ENCODE results near the gene TAF11L6. TPM values are rescaled to one million over a fixed set of nuclear protein-coding genes. Genes with fewer than 3 reads are reported as not detected.
"Not testable (repeated sequence)": the region's sequence is repeated elsewhere in the genome, so short reads cannot be mapped to it uniquely, and the experiment has no call there.

The TAF11L6 gene
- polyA plus RNA-seq (2014; cell fraction: cytosol; rRNA removed), result not detected in 2 replicates
- not detected in 2 replicates for polyA plus RNA-seq (2014; cell fraction: nucleus; rRNA removed)

- not testable (repeated sequence) for DNase-seq (ENCODE audit: low spot score)
Measured at GRCh38 chr5:17528369-17528768, at the start of gene TAF11L6. Gene TAF11L6 (plus strand): TSS chr5:17528669.

DNA sequence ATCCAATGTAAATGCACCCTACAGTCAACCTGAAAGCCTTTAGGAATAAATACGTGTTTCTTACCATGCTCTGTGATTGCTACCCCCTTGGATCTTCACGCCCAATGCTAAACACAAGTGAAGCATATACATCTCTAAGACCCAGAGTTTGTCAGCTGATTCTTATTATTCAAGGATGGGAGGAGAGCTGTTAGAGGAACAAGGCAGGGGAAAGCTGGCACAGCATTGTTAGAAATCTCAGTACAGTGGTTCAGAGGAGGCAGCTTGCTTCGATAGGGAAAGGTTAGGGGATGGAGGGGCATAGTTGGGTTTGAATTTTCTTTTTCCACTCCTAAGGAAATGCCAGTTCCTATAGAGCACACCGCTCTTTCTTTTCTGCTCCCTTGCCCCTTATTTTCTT lies 47.1 kb upstream of the TAF11L6 start:
- no peak for DNase-seq (ENCODE audit: low spot score)

- DNase-seq (ENCODE audit: low spot score), result peak; percentile 74
Measured at GRCh38 chr5:17482790-17483189, 45.7 kb upstream of the TAF11L6 start.

DNA sequence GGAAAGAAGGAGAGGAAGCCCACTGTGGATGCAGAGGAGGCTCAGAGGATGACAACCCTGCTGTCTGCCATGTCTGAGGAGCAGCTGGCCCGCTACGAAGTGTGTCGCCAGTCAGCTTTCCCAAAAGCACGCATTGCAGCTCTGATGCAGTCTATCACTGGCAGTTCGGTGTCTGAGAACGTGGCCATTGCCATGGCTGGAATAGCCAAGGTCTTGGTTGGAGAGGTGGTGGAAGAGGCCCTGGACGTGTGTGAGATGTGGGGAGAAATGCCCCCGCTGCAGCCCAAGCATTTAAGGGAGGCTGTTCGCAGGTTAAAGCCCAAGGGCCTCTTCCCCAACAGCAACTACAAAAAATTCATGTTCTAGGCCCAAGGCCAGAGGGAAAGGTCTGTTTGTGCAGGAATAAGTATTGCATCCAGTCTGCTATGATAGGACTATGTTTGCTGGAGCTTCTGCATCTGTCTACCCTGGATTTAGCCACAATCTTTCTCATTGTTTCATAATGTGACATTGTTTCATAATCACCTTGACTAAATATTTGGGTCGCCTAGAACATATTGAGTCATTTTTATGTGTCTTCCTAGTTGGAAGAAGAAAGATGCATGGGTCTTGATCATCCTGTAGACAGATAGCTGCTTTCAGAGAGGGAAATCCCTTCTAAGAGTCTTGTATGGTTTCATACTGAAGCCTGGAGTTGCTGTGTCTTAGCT lies 41.9 kb upstream of the TAF11L6 start:
- DNase-seq (ENCODE audit: low spot score), result not testable (repeated sequence)

- DNase-seq (ENCODE audit: low spot score), result no peak
Measured at GRCh38 chr5:17487174-17487512, 41.3 kb upstream of the TAF11L6 start.

DNA sequence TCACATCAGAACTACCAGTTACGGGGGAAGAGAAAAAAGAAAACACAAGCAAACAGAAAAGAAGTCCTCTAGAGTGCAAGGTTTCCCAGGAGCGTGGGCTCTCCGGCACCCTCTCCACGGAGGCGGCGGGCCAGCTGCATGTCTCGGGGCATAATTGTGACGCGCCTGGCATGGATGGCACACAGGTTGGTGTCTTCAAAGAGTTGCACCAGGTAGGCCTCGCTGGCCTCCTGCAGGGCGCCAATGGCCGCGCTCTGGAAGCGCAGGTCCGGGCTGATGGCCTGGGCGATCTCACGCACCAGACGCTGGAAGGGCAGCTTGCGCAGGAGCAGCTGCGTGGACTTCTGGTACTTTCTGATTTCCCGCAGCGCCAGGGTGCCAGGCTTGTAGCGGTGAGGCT lies 37.2 kb upstream of the TAF11L6 start:
- not testable (repeated sequence) for DNase-seq (ENCODE audit: low spot score)

GRCh38 chr5:17492770-17493169 lies 35.7 kb upstream of the TAF11L6 start:
- DNase-seq (ENCODE audit: low spot score), result no peak

DNA sequence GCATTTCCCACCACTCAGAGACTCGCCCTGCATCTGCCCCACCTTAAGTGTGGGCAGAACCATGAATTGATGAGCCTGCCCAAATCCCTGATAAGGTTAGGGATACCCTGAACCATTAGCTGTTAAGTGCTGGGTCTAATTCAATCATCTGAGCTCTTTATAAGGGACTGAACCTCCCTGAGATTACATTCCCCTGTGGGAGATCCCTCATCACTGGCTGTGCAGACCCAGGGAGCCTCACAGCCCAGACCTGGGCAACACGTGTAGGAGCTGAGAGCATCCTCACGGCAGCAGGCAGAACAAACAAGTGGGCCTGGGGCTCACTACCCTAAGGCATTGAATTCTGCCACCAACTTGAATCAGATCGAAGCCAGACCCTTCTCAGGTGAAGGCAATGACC lies 31.0 kb upstream of the TAF11L6 start:
- peak; percentile 87 for DNase-seq (ENCODE audit: low spot score)

DNA sequence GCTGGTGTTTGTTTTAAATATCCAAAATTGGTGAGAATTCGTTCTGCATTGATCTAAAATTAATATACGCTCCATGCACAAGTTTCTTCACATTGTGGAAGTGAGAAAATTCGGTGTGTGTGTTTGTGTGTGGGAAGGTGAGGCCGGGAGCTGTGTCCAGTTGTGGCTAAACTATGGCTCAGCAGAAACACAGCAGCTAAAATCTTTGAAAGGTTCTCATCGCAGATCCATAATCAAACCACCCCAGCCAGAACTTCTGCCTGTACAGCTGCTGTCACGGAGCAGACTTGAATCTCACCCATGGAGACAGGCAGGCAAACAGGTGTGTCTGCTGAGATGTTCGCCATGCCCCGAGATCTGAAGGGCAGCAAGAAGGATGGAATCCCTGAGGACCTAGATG lies 30.5 kb upstream of the TAF11L6 start, which contains the start of gene TAF11L2:
TSS of gene TAF11L2 (plus strand) at position 301 of the 400 bp plus-strand sequence.
- not testable (repeated sequence) for DNase-seq (ENCODE audit: low spot score)

GRCh38 chr5:17511775-17512325 lies 16.6 kb upstream of the TAF11L6 start:
- DNase-seq (ENCODE audit: low spot score), result no peak

- DNase-seq (ENCODE audit: low spot score), result not testable (repeated sequence)
Measured at GRCh38 chr5:17517526-17517925, 10.9 kb upstream of the TAF11L6 start.

- DNase-seq (ENCODE audit: low spot score), result not testable (repeated sequence)
Measured at GRCh38 chr5:17518067-17518466, 10.4 kb upstream of the TAF11L6 start, which contains the start of gene TAF11L3. Gene TAF11L3 (plus strand): TSS chr5:17518367.

- not testable (repeated sequence) for DNase-seq (ENCODE audit: low spot score)
Measured at GRCh38 chr5:17519508-17519907, 9.0 kb upstream of the TAF11L6 start.

DNA sequence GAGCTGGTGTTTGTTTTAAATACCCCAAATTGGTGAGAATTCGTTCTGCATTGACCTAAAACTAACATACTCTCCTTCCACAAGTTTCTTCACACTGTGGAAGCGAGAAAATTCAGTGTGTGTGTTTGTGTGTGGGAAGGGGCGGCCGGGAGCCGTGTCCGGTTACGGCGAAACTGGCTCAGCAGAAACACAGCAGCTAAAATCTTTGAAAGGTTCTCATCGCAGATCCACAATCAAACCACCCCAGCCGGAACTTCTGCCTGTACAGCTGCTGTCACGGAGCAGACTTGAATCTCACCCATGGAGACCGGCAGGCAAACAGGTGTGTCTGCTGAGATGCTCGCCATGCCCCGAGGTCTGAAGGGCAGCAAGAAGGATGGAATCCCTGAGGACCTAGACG lies 7.0 kb upstream of the TAF11L6 start, which contains the start of gene TAF11L4:
TSS of gene TAF11L4 (plus strand) at position 301 of the 400 bp plus-strand sequence.
- not testable (repeated sequence) for DNase-seq (ENCODE audit: low spot score)

DNA sequence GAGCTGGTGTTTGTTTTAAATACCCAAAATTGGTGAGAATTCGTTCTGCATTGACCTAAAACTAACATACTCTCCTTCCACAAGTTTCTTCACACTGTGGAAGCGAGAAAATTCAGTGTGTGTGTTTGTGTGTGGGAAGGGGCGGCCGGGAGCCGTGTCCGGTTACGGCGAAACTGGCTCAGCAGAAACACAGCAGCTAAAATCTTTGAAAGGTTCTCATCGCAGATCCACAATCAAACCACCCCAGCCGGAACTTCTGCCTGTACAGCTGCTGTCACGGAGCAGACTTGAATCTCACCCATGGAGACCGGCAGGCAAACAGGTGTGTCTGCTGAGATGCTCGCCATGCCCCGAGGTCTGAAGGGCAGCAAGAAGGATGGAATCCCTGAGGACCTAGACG lies 3.5 kb upstream of the TAF11L6 start, which contains the start of gene TAF11L5:
TSS of gene TAF11L5 (plus strand) at position 301 of the 400 bp plus-strand sequence.
- not testable (repeated sequence) for DNase-seq (ENCODE audit: low spot score)

DNA sequence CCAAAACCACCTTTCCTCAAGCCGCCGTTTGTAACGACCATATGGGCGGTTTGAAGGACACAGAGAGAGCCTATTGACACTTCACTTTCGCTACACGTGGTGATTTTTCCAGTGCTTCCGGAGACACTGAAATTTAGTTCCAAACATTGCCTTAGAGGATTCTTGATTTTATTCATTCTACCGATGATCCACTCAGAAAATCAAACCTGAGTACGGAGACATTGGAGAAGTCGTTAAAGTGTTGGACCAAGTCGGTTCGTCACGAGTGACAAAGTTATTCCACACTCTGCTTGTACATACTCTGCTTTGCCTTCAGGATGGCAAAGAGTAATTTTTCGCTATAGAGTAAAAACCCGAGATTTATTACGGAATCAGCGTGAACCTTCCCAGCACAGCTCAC lies 2.0 kb upstream of the TAF11L6 start:
- not testable (repeated sequence) for DNase-seq (ENCODE audit: low spot score)

Small RNA genes lying within 50 kb of the gene (small RNA-seq; reads per million reads assigned to genes)
- gene AC106774.3, result 0 to 0.03 reads per million in 2 experiments

All from SK-N-DZ (cell line).